GM21717 (cell line): Measurements from ENCODE around the gene SMIM41.

Experiments used
- ATAC-seq: cut with Tn5 transposase; IDR thresholded peaks from one replicate; pipeline ENCODE4 v1.9.1; 2021; ENCODE audit warnings: mild to moderate bottlenecking, moderate library complexity; ENCODE audit not compliant: unreplicated experiment

Gene SMIM41

DNA sequence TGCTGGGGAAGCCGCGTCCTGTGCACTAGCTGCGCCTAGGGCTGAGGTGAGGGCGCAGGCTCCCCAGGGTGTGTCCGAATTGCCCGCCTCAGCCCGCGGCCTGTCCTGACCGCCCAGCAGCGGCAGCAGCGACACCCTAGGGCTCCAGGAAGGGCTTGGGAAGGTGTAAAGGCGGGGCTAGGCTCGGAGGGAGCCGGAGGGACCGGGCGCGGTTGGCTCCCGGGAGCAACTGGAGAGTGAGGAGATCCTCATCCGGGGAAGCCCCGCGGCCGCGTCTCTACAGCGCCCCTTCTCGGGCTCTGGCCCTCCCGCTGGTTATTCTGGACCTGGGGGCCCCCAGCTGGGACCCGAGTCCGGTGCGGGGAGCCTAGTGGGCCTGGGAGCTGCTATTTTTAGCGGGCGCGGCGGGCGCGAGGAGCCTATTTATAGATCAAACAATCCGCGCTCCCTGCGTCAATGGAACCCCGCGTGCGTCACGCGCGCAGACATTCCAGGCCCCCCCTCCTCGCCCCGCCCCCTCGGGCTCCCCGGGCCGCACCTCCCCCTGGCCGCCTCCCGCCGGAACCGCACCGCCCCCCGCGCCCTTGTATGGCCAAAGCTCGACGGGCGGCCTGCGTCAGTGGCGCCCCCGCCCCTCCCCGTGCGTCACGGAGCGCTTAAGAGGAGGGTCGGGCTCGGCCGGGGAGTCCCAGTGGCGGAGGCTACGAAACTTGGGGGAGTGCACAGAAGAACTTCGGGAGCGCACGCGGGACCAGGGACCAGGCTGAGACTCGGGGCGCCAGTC is 28.6 kb upstream of the SMIM41 start, which contains the start of gene NR4A1:
Gene NR4A1, plus strand, starts transcription at position 685 of the 784 bp plus-strand sequence. CDS start 2,887 bp downstream, outside the sequence.
- peak; percentile 76 for ATAC-seq

- ATAC-seq = no peak
Measured at GRCh38 chr12:52052468-52053186, 26.9 kb upstream of the SMIM41 start.

GRCh38 chr12:52053536-52054209 is 25.8 kb upstream of the SMIM41 start:
- ATAC-seq = no peak

DNA sequence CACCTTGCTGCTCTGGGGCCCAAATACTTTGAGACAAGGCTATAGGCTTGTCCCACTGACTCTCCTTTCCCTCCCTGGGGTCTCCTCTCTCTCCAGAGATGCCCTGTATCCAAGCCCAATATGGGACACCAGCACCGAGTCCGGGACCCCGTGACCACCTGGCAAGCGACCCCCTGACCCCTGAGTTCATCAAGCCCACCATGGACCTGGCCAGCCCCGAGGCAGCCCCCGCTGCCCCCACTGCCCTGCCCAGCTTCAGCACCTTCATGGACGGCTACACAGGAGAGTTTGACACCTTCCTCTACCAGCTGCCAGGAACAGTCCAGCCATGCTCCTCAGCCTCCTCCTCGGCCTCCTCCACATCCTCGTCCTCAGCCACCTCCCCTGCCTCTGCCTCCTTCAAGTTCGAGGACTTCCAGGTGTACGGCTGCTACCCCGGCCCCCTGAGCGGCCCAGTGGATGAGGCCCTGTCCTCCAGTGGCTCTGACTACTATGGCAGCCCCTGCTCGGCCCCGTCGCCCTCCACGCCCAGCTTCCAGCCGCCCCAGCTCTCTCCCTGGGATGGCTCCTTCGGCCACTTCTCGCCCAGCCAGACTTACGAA is 25.2 kb upstream of the SMIM41 start:
- ATAC-seq = no peak

- no peak for ATAC-seq
Measured at GRCh38 chr12:52054833-52055730, 24.4 kb upstream of the SMIM41 start.

DNA sequence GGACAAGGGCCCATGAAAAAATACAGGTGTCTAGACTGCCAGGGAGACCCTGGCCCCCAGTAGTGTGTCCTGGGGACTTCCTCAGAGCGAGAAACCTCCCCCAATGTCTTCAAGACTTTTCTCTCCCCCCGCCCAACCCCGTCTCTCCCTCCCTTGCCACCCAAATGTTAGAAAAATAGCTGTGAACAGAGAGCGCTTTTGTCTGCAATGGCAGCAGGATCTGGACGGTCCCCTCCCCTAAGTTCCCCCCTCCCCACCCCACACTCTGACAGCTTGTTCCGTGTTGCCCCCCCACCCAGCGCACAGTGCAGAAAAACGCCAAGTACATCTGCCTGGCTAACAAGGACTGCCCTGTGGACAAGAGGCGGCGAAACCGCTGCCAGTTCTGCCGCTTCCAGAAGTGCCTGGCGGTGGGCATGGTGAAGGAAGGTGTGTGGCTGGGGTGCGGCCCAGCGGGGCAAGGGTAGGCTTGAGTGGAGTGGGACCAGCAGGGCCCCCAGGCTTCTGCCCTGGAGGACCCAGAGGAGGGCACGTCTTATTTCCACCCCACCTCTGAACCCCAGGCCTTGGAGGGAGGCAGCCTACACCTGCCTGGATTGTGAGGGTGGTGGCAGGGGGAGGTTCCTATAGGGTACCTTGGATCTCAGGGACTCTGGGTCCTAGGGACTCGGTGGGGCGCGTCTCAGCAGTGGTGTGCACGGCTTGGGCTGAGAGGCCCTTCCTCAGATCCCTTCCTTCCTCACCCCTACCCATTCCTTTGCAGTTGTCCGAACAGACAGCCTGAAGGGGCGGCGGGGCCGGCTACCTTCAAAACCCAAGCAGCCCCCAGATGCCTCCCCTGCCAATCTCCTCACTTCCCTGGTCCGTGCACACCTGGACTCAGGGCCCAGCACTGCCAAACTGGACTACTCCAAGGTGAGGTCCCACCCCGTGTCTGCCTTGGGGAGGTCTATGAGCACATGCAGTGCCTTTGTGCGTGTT is 23.5 kb upstream of the SMIM41 start:
- ATAC-seq = no peak

GRCh38 chr12:52056801-52057637 is 22.5 kb upstream of the SMIM41 start:
- no peak for ATAC-seq

GRCh38 chr12:52057638-52058576 is 21.6 kb upstream of the SMIM41 start:
- no peak for ATAC-seq

DNA sequence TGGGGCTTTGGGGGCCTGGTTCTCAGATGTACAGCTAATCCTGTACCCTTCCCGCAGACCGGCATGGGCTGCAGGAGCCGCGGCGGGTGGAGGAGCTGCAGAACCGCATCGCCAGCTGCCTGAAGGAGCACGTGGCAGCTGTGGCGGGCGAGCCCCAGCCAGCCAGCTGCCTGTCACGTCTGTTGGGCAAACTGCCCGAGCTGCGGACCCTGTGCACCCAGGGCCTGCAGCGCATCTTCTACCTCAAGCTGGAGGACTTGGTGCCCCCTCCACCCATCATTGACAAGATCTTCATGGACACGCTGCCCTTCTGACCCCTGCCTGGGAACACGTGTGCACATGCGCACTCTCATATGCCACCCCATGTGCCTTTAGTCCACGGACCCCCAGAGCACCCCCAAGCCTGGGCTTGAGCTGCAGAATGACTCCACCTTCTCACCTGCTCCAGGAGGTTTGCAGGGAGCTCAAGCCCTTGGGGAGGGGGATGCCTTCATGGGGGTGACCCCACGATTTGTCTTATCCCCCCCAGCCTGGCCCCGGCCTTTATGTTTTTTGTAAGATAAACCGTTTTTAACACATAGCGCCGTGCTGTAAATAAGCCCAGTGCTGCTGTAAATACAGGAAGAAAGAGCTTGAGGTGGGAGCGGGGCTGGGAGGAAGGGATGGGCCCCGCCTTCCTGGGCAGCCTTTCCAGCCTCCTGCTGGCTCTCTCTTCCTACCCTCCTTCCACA is 20.7 kb upstream of the SMIM41 start:
- no peak for ATAC-seq

GRCh38 chr12:52059582-52060497 is 19.7 kb upstream of the SMIM41 start:
- ATAC-seq = no peak

- no peak for ATAC-seq
Measured at GRCh38 chr12:52060498-52061177, 18.9 kb upstream of the SMIM41 start.

DNA sequence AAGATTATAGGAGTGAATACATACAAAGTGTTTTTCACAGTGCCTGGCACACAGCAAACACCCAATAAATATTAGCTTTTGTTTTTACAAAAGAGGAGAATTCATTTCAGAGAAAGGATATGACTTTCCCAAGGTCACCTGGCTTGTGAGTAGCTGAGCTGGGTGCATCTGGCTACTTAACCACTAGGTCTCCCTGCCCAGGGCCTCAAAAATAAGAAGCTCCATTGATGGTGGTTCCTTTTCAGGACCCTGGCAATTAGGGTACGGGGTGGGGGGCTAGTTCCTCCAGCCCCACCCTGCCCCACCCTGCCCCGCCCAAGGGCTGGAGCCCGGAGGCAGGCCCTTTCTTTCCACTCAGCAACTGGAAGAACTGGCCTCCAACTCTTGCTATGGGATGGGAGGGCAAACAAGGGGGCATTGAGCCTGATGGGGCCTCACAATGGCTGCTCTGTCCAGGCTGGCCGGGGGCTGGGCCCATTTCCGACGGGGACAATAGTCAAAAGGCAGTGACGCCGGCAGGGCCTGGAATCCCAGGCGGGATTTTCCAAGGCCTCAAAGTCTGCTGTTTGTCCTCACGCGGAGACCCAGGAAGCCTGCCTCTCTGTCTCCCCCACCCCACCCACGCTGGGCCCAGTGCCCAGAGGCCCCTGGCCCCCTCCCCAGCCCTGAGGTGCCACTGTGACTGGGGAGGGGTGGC is 17.9 kb upstream of the SMIM41 start:
- ATAC-seq = no peak

DNA sequence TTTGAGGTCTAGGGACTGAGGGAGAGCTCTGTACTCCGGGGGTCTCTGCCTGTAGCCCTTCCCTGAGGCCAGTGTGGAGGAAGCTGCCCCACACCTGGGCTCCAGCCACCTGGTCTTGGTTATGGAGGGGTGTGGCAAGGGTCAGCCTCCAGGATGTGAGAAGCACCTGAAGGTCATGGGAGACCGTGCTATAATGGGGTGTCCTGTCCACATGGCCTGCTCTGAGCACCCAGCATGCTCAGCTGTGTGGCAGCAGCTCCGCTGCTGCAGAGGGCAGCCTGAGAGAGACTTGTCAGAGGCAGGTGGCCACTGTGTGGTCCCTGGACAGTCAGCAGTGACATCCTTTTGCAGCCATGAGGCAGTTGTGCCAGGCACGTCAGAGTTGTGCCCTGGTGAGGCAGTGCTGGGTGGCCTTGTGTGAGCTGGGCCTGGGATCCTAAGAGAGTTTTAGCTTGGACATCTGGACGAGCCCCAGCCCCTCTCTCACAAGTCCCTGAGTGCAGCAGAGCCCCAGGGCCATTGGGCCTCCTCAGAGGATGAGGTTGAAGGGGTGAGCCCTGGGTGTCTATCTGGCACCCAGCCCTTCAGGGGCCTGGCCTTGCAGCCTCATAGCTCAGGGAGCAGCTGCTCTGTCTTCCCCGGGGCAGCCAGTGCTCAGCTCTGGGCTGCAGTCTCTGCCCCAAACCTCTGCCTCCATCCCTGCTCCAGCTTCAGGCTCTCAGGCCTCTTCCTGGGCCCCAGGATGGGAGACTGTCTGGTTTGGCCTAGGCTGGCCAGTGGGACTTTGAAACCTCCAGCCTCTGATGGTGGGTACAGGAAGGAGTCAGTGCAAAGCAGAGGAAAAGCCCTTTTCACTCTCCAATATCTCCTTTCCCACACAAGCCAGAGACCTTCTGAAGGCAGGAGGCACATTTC is 17.1 kb upstream of the SMIM41 start:
- ATAC-seq = no peak
